HTERT RPE-1 (cell line): ENCODE data around the gene RUBCNL.
"Not testable (repeated sequence)": the region's sequence is repeated elsewhere in the genome, so short reads cannot be mapped to it uniquely, and the experiment has no call there.

Experiments used
- in situ Hi-C: fragments of 300-500 bp; cut with MboI; formaldehyde crosslinking; loops from 4 replicates; pipeline ENCODE4 v1.14.3; 2020; ENCODE audit warnings: low sequenced_read_pairs

The RUBCNL gene, protein sequence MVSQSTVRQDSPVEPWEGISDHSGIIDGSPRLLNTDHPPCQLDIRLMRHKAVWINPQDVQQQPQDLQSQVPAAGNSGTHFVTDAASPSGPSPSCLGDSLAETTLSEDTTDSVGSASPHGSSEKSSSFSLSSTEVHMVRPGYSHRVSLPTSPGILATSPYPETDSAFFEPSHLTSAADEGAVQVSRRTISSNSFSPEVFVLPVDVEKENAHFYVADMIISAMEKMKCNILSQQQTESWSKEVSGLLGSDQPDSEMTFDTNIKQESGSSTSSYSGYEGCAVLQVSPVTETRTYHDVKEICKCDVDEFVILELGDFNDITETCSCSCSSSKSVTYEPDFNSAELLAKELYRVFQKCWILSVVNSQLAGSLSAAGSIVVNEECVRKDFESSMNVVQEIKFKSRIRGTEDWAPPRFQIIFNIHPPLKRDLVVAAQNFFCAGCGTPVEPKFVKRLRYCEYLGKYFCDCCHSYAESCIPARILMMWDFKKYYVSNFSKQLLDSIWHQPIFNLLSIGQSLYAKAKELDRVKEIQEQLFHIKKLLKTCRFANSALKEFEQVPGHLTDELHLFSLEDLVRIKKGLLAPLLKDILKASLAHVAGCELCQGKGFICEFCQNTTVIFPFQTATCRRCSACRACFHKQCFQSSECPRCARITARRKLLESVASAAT

DNA sequence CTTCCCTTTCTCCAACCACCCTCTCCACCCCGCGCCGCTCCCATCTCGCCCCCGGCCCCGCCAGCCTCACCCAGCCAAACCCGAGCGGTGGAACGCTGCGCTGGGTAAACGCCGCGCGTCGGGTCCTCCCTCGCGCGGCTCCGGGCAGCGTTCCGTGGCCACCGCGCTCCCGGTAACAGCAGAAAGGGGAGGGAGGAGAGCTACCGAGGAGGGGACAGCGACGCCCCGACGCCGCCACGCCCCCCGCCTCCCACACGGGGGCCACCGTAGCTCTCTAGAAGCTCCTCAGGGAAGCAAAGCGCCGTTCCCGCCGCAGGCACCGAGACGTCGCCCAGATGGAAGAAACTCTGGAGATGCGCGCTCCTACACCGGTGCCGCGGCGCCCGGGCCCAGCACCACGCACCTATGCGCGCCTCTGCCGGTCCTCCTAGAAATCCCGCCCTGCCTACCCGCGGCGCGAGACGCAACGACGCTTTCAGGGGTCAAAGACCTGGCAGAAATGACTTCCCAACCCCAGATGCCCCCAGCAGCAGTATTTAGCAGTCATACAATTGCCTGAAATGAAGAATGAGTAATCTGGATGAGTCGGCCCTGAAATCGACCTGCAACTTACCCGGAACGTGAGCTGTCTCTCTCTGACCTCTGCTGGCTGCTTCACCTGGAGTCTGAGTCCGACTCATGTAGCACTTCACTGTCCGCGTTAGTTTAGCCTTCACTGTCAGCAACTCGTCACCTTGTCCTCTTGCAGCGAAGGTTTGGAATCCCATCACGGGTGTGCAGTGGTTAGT, at the start of gene RUBCNL:
Gene RUBCNL (minus strand): TSS at position 189 of the 788 bp plus-strand sequence. CDS start 14,777 bp downstream, outside the sequence.
- in situ Hi-C loops: no loop called here

DNA sequence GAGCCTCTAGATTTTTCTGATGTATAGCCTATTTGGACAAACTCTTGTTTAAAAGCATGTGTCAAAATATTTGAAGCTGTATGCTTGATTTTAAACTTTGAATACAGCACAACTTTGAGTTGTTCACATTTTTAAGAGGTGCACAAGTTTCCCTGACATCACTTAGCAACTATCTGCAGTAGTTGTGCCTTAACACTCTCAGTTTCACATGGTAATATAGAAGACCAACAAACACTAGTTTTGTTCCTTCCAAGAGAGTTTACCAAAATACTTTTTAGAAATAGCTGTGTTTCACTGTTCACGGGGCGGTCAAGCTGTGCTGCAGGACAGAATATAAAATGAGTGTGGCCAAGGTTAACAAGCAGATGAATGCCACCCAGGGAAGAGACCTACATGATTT, 42.5 kb upstream of the RUBCNL start:
- in situ Hi-C loops: not testable (repeated sequence)

DNA sequence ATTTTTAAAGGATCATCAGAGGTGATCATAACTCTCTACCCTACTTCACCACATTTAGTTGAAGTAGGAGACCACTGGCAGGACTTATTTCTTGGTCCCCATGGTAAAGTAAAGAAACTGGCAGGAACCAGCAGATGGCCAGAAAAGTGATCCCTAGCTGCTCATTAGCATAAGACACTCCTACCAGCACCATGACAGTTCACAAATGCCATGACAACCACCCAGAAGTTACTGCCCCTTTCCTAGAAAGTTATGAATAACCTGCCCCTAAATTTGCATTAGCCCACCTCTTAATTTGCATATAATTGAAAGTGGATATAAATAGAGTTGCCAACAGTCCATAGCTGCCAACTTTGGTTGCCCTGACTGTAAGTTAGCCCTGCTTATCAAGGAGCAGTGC, 18.4 kb upstream of the RUBCNL start:
- in situ Hi-C loops: no loop called here

DNA sequence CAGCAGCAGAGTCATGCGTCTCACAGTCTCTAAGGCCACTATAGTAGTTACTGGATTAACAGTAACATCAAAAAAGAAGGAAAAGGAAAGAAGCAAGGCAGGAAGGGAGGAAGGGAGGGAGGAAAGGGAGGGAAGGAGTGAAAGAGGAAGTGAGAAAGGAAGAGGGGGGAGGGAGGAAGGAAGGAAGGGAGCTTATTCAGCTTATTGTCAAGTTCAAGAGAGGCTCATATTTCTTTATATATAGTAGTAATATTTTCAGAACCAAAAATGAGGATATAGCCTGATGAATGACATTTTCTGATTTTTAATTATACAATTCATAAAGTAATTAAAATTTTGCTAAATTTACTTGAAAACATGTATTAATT, 17.7 kb upstream of the RUBCNL start:
- in situ Hi-C loops: no loop called here

DNA sequence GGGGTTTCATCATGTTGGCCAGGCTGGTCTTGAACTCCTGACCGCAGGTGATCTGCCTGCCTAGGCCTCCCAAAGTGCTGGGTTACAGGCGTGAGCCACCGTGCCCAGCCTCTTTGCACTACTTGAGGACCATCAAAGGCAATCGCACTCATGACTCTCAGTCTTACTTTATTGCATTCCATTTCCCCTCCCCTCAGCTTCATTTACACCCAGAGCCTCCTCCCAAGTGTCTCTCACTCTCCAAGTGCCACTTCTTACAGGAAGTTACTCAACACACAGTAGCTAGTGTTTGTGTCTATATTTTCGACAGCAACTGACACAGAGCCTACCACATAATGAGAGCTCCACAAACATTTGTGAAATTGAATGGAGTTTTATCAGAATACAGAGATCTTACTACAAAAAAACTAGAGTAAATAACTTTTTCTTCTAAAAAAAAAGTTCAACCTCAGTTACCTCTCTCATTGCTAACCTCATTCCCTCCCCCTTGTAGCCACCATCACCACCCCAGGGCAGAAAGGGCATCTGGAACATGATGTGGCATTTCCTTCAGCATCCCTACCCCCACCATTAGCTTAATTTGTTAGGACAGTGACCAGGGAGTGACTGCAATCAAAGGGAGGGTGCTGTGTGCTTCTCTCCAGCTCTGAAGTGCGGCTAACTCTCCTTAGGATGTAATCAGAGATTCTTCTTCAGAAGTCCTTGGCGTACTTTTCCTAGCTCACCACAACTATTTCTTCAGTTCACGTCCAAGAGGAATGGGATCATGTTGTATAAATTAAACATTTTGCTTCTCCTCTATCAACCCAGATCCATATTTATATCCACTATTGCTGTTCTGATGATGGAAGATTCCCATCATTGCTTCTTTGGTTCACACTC, 17.0 kb upstream of the RUBCNL start:
- in situ Hi-C loops: no loop called here

DNA sequence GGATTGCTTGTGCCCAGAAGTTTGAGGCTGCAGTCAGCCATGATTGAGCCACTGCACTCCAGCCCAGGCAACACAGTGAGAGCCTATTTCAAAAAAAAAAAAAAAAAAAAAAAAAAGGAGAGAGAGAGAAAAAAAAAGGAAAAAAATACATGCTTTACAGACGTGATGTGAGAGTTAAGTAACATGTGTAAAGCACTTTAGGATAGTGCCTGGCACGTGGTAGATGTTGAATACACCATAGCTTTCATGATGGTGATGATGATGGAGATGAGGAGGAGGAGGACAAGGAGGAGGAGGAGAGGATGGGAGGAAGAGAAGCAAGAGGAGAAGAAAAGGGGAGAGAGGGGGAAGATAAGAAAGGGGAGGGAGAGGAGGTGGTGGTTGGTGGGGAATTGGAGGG, 15.1 kb upstream of the RUBCNL start:
- in situ Hi-C loops: no loop called here

DNA sequence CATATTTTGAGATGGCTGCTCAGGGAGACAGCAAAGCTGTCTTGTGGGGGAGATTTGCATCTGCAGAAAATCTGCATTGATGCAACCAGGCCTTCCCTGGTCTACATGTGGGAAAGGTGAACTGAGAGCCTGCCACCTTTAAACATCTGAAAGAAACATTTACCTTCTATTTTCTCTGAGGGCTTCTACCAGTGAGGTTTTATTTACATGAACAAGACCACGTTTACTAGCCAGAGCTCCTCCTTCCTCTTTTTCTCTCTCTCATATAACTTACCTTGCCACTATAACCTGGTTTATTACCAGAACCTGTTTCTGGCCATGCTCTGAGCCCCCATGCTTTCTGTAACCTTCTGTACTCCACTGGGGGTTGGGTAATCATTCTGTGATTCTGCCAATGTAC, 14.4 kb upstream of the RUBCNL start:
- in situ Hi-C loops: no loop called here

DNA sequence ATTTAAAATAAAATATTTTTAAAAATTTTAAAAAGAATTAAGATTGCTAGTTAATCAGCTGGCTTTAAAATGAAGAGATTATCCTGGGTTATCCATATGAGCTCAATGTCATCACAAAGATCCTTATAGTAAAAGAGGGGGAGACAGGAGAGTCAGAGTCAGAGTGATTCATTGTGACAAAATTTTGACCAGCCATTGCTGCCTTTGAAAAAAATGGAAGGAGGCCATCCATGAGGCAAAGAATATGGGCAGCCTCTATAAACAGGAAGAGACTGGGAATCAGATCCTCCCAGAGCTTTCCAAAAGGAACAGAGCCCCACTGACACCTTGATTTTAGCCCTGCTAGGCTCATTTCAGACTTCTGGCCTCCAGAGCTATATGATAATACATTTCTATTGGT, 9.3 kb upstream of the RUBCNL start:
- in situ Hi-C loops: no loop called here

DNA sequence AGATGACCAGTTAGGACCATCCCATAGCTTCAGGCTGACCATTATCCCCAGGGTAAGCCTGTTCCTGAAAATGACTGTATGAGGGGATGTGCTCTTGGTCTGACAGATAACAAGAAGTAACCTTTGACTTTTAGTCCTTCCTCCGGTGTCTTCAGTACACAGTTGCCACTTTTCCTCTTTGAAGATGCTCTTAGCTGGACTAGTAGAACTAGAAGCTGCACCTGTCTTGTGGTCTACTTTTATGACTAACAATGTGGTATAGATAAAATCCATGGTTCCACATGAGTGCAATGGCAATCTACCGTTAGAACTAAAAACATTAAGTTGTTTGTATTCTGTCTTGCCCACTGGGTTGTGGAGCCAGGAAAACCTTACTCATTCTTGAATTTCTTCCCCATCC, 5.9 kb upstream of the RUBCNL start:
- in situ Hi-C loops: no loop called here

DNA sequence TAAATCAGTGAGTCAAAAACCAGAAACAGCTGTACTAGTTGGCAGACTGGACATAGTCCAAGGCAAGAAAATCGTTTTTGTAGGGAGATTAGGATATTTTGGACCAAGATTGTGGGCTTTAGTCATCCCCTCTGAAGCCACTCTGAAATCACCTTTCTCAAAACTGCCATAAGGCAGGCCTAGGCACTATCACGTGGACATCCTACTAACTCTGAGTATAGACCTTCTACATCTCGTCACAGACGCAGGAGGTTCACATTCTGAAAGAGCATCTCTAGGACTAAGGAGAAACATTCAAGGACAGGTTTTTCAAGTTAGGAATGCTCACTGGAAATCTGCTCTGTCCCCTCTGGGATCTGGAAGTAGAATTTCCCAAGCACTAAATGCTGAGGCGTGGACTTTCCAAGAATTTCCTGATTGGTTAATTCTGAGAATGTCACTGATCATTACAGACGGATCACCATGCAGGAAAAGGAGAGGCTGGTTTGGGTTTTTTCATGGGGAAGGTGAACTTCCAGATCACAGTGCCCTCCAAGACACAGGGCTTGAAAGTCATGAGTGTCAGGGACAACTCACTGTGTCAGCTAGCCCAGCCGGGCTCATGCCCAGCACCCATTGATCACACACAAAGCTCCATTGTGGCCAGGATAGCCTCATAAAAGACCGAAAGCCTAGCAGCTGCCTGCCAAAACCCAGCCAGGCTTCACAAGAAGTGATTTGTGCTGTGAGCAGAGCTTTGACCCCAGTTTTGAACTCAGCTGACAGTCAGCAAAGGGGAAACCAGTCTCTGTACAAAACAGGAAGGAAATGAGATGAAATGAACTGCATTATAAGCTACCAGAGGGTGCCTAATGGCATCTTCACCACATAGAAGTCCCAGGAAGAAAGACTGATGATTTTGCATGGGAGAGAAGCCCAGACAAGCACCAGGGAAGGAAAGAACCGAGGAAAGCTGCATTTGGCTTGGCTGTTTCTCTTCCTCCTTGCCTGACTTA, 2.7 kb upstream of the RUBCNL start:
- in situ Hi-C loops: no loop called here

DNA sequence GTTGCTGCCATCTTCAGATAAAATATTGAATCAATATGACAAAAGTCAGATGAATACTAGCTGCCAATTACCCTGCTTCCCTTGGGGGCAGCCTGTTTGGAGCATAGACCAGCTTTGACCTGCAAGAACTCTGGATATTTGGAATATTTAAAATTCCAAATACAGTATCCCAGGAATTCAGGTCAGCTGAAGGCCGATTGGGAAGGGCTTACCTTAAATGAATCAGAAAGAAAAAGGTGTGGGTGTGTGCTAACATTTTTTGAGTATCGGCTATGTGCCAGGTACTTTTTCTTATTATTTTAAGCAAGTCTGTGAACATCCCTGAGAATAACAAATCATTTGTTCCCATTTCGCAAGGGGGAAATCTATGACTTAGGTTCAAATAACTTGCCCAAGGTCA, 1.8 kb upstream of the RUBCNL start:
- in situ Hi-C loops: no loop called here

DNA sequence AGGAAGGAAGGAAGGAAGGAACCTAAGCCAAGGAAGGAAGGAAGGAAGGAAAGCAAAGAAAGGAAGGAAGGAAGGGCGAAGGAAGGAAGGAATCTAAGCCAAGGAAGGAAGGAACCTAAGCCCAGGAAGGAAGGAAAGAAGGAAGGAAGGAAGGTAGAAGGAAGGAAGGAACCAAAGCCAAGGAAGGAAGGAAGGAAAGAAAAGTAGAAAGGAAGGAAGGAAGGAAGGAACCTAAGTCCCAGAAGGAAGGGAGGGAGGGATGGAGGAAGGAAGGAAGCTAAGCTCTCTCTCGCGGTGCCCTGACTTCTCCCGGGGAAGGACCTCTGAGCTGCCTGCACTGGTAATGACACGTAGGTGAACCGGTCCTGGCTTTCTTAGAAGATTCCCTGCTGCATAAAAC, 1.3 kb upstream of the RUBCNL start:
- in situ Hi-C loops: no loop called here

DNA sequence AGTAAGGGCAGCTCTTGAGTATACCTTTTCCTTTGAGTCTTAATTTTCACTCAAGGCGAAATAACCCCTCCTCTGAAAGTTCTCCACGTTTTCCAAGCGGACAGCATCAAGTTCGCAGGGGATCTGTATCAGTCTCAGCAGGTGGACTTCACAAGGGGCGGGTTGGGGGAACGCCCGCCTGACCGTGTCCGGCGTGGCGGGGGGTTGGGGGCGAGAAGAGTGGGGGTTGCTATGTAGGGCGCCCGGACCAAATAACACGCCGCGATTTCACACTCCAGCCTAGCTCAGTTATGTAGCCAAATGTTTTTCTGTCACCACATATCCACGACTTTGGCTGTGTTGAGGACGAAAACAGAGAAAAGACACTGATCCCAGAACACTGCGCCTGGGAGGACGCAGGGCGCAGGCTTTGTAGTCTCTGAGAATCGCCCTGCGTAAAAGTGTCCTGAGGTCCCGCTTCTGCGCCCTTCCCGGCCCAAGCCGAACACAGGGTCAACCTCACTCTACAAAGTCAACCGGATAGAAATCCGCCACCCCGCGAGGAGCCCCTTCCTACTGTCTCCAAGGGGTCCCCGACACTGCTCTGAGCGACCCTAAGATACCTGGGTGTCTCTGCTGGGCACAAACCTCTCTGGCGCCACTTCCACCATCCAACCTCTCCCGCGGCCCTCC, 524 bp downstream of the RUBCNL start:
- in situ Hi-C loops: no loop called here

DNA sequence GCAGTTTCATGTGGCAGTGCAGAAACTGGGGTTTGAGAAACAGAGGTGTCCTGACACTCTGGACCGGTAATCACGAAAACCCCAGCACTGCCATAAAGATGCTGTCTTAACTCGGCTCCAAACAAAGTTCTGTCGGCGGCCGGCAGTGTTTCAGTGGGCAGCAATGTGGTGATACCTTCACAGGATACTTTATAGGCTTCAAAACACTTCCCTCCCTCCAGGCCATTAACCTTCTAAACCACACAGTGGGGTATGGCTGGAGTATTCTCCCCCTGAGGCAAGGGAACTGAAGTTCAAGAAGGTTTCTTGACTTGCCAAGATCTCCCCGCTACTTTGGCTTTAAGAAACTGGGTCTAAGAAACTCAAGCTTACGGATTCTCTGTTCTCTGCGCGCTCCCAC, 1.1 kb downstream of the RUBCNL start:
- in situ Hi-C loops: no loop called here

DNA sequence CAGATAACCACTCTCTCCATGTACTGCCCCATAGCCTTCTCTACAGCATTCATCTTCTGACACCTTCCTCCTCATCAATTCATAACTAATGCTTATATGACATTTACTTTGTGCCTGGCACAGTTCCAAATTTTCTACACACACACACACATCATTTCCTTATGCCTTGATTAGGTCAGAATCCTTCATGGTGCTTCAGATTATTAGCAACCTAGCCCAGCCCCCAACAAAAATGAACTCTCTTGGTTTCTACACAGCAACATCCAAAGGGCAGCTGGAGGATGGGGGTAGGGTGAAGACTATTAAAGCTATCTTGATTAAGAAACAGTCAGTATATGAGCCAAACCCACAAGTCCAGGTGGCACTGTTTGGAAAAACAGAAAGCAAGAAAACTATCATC, 3.7 kb downstream of the RUBCNL start:
- in situ Hi-C loops: no loop called here

DNA sequence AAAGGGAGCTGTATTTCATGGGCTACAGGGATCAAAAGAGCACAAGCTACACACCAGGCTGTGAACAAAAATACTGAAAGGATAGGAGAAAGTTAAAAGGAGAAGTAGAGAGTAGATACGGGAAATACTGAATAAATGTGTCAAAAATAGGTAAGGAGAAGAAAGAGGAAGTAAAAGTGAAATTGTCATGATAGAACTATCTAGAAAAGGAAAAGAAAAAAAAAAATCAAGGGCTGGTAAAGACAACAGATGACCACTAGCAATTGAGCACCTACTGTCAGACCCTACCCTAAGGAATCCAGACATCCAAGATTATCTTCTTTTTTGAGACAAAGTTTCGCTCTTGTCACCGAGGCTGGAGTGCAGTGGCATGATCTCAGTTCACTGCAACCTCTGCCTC, 4.8 kb downstream of the RUBCNL start:
- in situ Hi-C loops: no loop called here

DNA sequence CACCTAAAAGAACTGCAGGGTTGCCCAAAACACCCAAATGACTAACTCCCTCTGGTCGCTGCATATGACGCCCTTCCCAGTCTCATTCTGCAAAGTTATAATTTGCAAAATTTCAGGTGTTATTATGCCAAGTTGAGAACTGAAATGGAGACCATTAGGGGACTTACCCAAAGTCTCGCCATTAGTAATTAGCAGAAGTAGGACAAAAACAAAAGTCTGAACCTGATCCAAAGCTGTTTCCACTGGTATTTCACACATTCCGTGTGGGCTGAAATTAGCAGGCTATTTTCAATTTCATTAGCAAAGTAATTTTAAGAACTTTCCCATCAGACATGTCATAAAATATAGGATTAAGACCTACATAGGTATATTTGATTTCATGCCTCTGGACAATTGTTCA, 6.8 kb downstream of the RUBCNL start:
- in situ Hi-C loops: no loop called here

DNA sequence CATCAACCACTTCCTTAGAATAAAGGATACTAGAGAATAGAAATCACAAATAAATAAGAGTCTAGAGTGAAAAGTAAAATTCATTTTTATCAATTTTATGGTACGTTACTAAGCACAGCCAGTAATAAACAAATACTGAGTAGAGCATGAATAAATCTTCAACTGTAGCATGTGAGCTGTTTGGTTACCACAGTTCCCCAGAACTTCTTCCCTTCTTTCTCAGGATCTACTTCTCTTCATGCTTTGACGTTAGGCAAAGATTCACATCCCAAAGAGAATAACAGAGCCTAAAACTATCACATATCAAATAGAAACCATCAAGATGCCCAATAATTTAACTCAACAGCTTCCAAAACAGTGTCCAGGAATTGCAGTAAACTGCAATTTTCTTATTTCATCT, 7.4 kb downstream of the RUBCNL start:
- in situ Hi-C loops: no loop called here

DNA sequence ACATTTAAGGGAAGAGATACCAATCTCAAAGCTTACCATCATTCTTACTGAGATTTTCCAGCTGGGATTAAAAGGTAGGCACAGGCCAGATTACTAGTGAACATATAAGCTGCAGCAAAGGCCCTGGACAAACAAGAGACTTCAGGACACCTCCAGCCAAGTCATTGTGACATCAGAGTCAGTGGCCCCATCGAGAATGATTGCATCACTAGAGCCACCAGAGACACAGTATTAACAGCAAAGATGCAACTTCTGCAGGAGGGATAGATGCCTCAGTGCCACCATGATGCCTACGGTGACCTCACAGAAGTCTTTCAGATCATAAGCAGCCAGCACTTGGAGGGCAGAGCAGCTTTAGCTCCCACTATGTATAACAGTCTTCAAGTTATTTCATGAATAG, 8.6 kb downstream of the RUBCNL start:
- in situ Hi-C loops: no loop called here
